ENCODE measurements around the gene EFNA2. TPM values are rescaled to one million over a fixed set of nuclear protein-coding genes. Genes with fewer than 3 reads are reported as not detected.

Gene EFNA2
- total and polyA plus RNA-seq, 9 donors: 0.11 TPM; not detected in 8

DNA sequence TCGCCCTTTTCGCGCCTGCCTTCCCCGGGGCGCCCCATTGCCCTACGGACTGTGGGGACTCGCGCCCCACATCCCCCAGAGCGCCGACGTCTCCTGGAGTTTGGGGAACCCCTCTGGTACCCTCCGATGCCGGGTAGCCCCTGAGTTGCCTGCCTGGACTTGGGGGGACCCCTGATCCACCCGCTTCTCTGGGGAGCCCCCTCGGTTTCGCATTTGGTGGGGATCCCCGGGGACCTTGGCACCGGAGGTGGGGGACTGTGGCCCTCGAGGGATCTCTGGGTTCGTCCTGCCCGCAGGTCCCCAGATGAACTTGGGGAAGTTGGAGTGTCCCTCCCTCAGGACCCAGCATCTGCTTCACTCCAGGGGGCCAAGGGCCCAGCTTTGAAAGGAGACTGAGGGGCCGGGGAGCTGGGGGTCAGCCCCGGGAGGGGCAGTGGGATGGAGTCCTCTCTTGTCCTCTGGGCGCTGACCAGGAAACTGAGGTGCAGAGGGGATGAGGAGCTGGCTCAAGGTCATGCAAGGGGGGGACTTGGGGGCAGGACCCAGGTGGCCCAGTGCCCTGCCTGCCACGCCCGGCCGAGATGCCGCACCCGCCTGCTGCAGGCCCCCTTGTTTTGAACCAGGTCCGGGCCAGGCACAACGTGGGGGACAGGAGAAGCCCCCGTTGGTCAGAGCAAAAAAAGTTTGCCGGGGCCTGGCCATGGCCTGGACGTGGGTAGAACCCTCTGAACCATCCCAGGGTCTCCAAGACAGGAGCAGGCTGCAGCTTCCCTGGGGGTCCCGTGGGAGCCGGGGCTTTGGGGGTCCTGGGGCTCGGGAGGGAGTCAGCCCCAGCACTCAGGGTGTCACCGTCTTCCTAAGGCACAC is 1.0 kb downstream of the EFNA2 start:
- WGBS, 3 donors: 21 to 39% (median 30%) methylated on average over 24 to 38 of the region's 38 CpGs
- TF ChIP-seq POLR2A (IDR thresholded peaks at IDR 0.05) (no peak), EP300 (IDR thresholded peaks at IDR 0.05) (no peak)
- TF ChIP-seq, protein P1, sequence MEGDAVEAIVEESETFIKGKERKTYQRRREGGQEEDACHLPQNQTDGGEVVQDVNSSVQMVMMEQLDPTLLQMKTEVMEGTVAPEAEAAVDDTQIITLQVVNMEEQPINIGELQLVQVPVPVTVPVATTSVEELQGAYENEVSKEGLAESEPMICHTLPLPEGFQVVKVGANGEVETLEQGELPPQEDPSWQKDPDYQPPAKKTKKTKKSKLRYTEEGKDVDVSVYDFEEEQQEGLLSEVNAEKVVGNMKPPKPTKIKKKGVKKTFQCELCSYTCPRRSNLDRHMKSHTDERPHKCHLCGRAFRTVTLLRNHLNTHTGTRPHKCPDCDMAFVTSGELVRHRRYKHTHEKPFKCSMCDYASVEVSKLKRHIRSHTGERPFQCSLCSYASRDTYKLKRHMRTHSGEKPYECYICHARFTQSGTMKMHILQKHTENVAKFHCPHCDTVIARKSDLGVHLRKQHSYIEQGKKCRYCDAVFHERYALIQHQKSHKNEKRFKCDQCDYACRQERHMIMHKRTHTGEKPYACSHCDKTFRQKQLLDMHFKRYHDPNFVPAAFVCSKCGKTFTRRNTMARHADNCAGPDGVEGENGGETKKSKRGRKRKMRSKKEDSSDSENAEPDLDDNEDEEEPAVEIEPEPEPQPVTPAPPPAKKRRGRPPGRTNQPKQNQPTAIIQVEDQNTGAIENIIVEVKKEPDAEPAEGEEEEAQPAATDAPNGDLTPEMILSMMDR (IDR thresholded peaks at IDR 0.05): no peak
- Histone ChIP-seq H3K27ac (no peak overlapping the region), H3K36me3 (no peaks in the 10 kb centered on the region), H3K4me1 (ENCODE audit: insufficient read depth) (no peaks in the 10 kb centered on the region), H3K4me3 (no peak overlapping the region), H3K9me3 (no peaks in the 10 kb centered on the region), H3K27me3 (peaks cover 4% of the 10 kb centered on the region)
- no peak for DNase-seq
- intact Hi-C loops (cut with DNase I): loop anchor here in 3 of 4 donors (10.0 kb wide), 2 partner anchors 48 to 158 kb away; no protein-coding TSS in a partner anchor

DNA sequence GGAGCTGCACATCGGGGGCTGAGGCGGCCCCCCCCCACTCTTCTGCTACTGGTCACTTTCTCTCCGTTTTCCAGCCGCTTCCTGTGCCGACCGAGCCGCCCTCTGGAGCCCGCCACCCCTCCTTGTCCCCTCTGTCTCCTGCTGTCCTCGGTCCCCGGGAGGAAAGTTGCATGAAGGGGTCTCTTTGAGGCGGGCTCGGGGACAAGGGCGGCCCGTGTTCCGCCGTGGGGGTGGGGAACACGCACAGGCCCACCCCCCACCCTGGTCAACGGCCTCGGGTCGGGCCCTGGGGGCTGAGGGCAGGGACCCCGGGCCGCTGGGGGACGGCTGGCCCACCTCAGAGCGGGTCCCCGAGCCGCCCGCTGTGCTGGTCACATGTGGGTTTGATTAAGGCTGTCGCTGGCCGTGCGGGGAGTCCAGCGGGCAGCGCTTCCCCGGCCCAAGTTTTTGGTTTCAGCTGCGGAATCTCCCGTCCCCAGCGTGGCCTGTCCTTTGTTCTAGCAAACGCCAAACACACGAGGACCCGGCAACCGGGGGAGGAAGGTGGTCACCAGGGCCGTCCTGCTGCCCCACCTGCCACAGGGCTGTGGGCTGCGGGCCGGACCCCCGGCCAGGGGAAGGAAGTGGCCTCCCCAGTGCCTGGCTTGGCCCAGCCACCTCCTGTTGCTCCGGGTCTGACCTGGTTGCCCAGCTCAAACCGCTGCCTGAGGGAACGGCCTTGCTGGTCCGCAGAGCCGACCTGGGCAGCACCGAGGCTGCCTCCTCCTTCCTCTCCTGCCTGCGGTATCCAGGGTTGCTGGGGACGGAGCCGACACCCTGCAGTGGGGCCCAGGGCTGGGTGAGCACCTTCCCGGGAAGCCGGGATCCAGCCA is 1.9 kb downstream of the EFNA2 start:
- DNase-seq: no peak
- Histone ChIP-seq H3K27me3 (peaks cover 4% of the 10 kb centered on the region), H3K36me3 (no peaks in the 10 kb centered on the region), H3K9me3 (no peaks in the 10 kb centered on the region), H3K4me3 (no peak overlapping the region), H3K4me1 (ENCODE audit: insufficient read depth) (no peaks in the 10 kb centered on the region), H3K27ac (no peak overlapping the region)
- TF ChIP-seq POLR2A (IDR thresholded peaks at IDR 0.05) (no peak), EP300 (IDR thresholded peaks at IDR 0.05) (no peak)
- TF ChIP-seq, protein P1 (IDR thresholded peaks at IDR 0.05): no peak
- WGBS, 3 donors: 39 to 46% (median 45%) methylated on average over 43 to 55 of the region's 55 CpGs
- intact Hi-C loops (cut with DNase I): loop anchor here in 3 of 4 donors (10.0 kb wide), 2 partner anchors 47 to 157 kb away; no protein-coding TSS in a partner anchor

DNA sequence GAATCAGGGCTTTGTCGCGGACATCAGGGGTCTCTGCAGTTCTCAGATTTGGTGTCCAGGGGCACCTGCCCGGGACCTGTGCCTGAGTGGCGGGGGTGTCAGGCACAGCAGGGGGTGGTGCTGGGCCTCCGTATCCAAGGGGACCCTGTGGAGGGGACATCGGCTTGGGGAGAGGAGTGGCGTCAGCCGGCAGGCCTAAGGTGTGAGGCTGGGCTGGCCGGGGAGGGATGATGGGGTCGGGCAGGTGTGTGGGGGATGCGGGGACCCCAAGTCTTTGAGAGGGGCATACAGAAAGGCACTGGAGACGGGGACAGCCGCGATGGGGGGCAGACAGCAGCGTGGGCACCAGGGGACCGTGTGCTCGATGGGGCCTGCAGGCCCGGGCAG is 2.5 kb downstream of the EFNA2 start:
- 81 to 89% (median 85%) methylated on average over 18 of the region's 18 CpGs for WGBS, 3 donors
- TF ChIP-seq POLR2A (IDR thresholded peaks at IDR 0.05) (no peak), EP300 (IDR thresholded peaks at IDR 0.05) (no peak)
- TF ChIP-seq, protein P1 (IDR thresholded peaks at IDR 0.05): no peak
- no peaks in the 10 kb centered on the region for H3K36me3 ChIP-seq

More for the DNA sequence above, 2.5 kb downstream of the EFNA2 start:
- H3K4me3 ChIP-seq: no peak overlapping the region
- H3K27ac ChIP-seq: no peak overlapping the region
- no peak for DNase-seq
- intact Hi-C loops (cut with DNase I): loop anchor here in 3 of 4 donors (10.0 kb wide), 2 partner anchors 47 to 157 kb away; no protein-coding TSS in a partner anchor
- no peaks in the 10 kb centered on the region for H3K9me3 ChIP-seq
- H3K4me1 ChIP-seq (ENCODE audit: insufficient read depth): no peaks in the 10 kb centered on the region
- peaks cover 9% of the 10 kb centered on the region for H3K27me3 ChIP-seq
